HepG2 (cell line): Measurements from ENCODE around the gene PPP4C. TPM values are rescaled to one million over a fixed set of nuclear protein-coding genes. Genes with fewer than 3 reads are reported as not detected.

Source experiments
- ATF4 ChIP-seq, 2 experiments: fragments of 450-650 bp in 1 of 2; sonication (generic) in 1 of 2; formaldehyde crosslinking; IDR thresholded peaks; 2 replicates each; pipeline versions ENCODE4 v1.5.0 to v1.8.0; 2020 to 2022; ENCODE audit warnings: mild to moderate bottlenecking in 1 of 2, missing genetic modification reagents in 1 of 2
- CENPX ChIP-seq: sonication (generic); formaldehyde crosslinking; IDR thresholded peaks from 2 replicates; pipeline ENCODE4 v1.9.0; 2021; ENCODE audit warnings: mild to moderate bottlenecking, missing genetic modification reagents, moderate library complexity
- EEA1 ChIP-seq: sonication (generic); formaldehyde crosslinking; IDR thresholded peaks from 2 replicates; pipeline ENCODE4 v1.5.1; 2020; ENCODE audit warnings: mild to moderate bottlenecking, missing genetic modification reagents, borderline replicate concordance
- ELF1 ChIP-seq: sonication (generic); formaldehyde crosslinking; IDR thresholded peaks from 2 replicates; pipeline ENCODE4 v1.4.0; 2020; ENCODE audit warnings: missing genetic modification reagents
- HMG20B ChIP-seq: conservative IDR thresholded peaks from 2 replicates; pipeline ENCODE4 v1.6.1; 2016; ENCODE audit warnings: missing genetic modification reagents, missing compliant biosample characterization
- HNF1A ChIP-seq, 2 experiments: sonication (generic) in 1 of 2; formaldehyde crosslinking in 1 of 2; IDR thresholded peaks; 2 replicates each; pipeline versions ENCODE4 v1.4.0 to v1.6.1; 2016 to 2020; ENCODE audit warnings: borderline replicate concordance in 1 of 2, low read depth in 1 of 2, mild to moderate bottlenecking in 1 of 2, missing genetic modification reagents in 1 of 2
- MEIS2 ChIP-seq: sonication (generic); formaldehyde crosslinking; IDR thresholded peaks from 2 replicates; pipeline ENCODE4 v1.9.0; 2021; ENCODE audit warnings: mild to moderate bottlenecking, missing genetic modification reagents
- NFIC ChIP-seq: IDR thresholded peaks from 2 replicates; pipeline ENCODE4 v1.6.1; 2012; ENCODE audit warnings: mild to moderate bottlenecking, low read length, inconsistent platforms
- NONO ChIP-seq, 2 experiments: fragments of 450-650 bp in 1 of 2; sonication (generic) in 1 of 2; formaldehyde crosslinking in 1 of 2; IDR thresholded peaks in 1 of 2; conservative IDR thresholded peaks in 1 of 2; 2 replicates each; pipeline versions ENCODE4 v1.6.1 to v1.8.0; 2017 to 2022; ENCODE audit warnings: mild to moderate bottlenecking in 1 of 2, missing genetic modification reagents in 1 of 2, moderate library complexity in 1 of 2
- PAWR ChIP-seq: sonication (generic); formaldehyde crosslinking; IDR thresholded peaks from 2 replicates; pipeline ENCODE4 v1.4.0; 2020; ENCODE audit warnings: missing genetic modification reagents, mild to moderate bottlenecking, borderline replicate concordance
- SAP130 ChIP-seq: IDR thresholded peaks from 2 replicates; pipeline ENCODE4 v1.6.1; 2016; ENCODE audit warnings: low read depth
- SNRNP70 ChIP-seq: fragments of 200-400 bp; formaldehyde crosslinking; IDR thresholded peaks from 2 replicates; pipeline ENCODE4 v1.6.1; 2017; ENCODE audit warnings: mild to moderate bottlenecking, low read depth, low read length, moderate library complexity
- SP5 ChIP-seq: IDR thresholded peaks from 2 replicates; pipeline ENCODE4 v1.6.1; 2016; ENCODE audit warnings: low read depth, borderline replicate concordance
- SRSF4 ChIP-seq: fragments of 200-400 bp; formaldehyde crosslinking; IDR thresholded peaks from one replicate; pipeline ENCODE4 v1.6.1; 2018; ENCODE audit warnings: mild to moderate bottlenecking, low read depth, low read length, moderate library complexity; ENCODE audit not compliant: poor library complexity, severe bottlenecking
- TEAD3 ChIP-seq: optimal IDR thresholded peaks from 2 replicates; pipeline ENCODE3; 2016; ENCODE audit warnings: borderline replicate concordance
- ZBTB4 ChIP-seq: sonication (generic); formaldehyde crosslinking; IDR thresholded peaks from 2 replicates; pipeline ENCODE4 v1.4.0; 2020; ENCODE audit warnings: missing genetic modification reagents, mild to moderate bottlenecking, borderline replicate concordance
- ZFAT ChIP-seq: sonication (generic); formaldehyde crosslinking; conservative IDR thresholded peaks from 2 replicates; pipeline ENCODE4 v1.8.1; 2023; ENCODE audit warnings: missing genetic modification reagents, inconsistent platforms
- ZFP37 ChIP-seq: sonication (generic); formaldehyde crosslinking; IDR thresholded peaks from 2 replicates; pipeline ENCODE4 v1.4.0; 2020; ENCODE audit warnings: missing genetic modification reagents, borderline replicate concordance
- ZNF33A ChIP-seq: sonication (generic); formaldehyde crosslinking; IDR thresholded peaks from 2 replicates; pipeline ENCODE4 v1.5.1; 2020; ENCODE audit warnings: missing genetic modification reagents, mild to moderate bottlenecking, moderate library complexity, borderline replicate concordance
- ZNF792 ChIP-seq: IDR thresholded peaks from 2 replicates; pipeline ENCODE4 v1.6.1; 2016
- polyA plus RNA-seq, 8 experiments: library from polyadenylated mRNA; depleted of rRNA in 3 of 8; stranded (reverse) in 7 of 8; unstranded in 1 of 8; fragments of >200 nt; fragmentation: Illumina TruSeq in 4 of 8; extraction: Trizol in 4 of 8; gene quantifications; 2 replicates each; pipeline versions ENCODE4 v1.2.1 to v1.2.3, GENCODE V29; 2011 to 2016; ENCODE audit warnings: low read depth in 4 of 8, missing spikeins in 1 of 8, mixed read lengths in 1 of 8; ENCODE audit not compliant: insufficient read depth in 1 of 8
- total RNA-seq, 5 experiments: library from RNA; depleted of rRNA; stranded (reverse); fragments of >200 nt; fragmentation: Illumina TruSeq; extraction: Trizol; gene quantifications; 2 replicates each; pipeline ENCODE4 v1.2.3, GENCODE V29; 2016; ENCODE audit warnings: low read depth in 1 of 5

Gene PPP4C
- total and polyA plus RNA-seq, 2 of the 13 experiments (the other 11 are each of a cell fraction or from before 2014, with no cell fraction given) = 176 to 220 TPM

GRCh38 chr16:30091474-30092372 lies 15.9 kb downstream of the PPP4C start, which contains the start of gene TBX6 (continued):
- TF ChIP-seq ZFP37 (CRISPR knock-in tag) (no peak), NFIC (no peak), MEIS2 (peak; percentile 66; the same call in 1 of the 2 replicates), SRSF4 (no peak), EEA1 (CRISPR knock-in tag) (no peak), ZBTB4 (0 out of 2 replicates have a peak, but pooled peaks have one; percentile 47), ATF4 (CRISPR knock-in tag; IDR thresholded peaks at IDR 0.05) (no peak), NONO (IDR thresholded peaks at IDR 0.05) (no peak), NONO (CRISPR knock-in tag; conservative IDR thresholded peaks at IDR 0.05) (peak; percentile 77), HNF1A (IDR thresholded peaks at IDR 0.05; ENCODE audit: low read depth) (no peak), HNF1A (CRISPR knock-in tag; IDR thresholded peaks at IDR 0.05; ENCODE audit: borderline replicate concordance) (no peak), SAP130 (CRISPR knock-in tag) (peak; percentile 84), ZNF33A (CRISPR knock-in tag) (no peak), PAWR (CRISPR knock-in tag) (no peak), CENPX (CRISPR knock-in tag) (no peak), TEAD3 (CRISPR knock-in tag) (no peak), HMG20B (CRISPR knock-in tag) (no peak), ZNF792 (CRISPR knock-in tag) (peak; percentile 59; the same call in 1 of the 2 replicates), SP5 (CRISPR knock-in tag) (0 out of 2 replicates have a peak, but pooled peaks have one; percentile 23), ZFAT (CRISPR knock-in tag) (no peak), ELF1 (CRISPR knock-in tag) (peak; percentile 70), SNRNP70 (no peak)
